Heart right ventricle (tissue), 16 donors: ENCODE measurements around the gene SRD5A3. TPM values are rescaled to one million over a fixed set of nuclear protein-coding genes. Genes with fewer than 3 reads are reported as not detected.

Experiments used
- ATAC-seq, 8 donors: fragments of 200-7000 bp; cut with Tn5 transposase; one replicate each; pipeline ENCODE4 v1.9.1; 2020; ENCODE audit warnings: mild to moderate bottlenecking in 8 of 8, moderate library complexity in 8 of 8, moderate number of reproducible peaks in 1 of 8
- DNase-seq, 2 donors: peaks; one replicate each; pipeline ENCODE4 v3.0.0-alpha.2; 2020
- H3K27ac ChIP-seq, 10 donors: fragments of 200-600 bp; sonication (generic) in 2 of 10; one replicate each; pipeline versions ENCODE4 v1.5.0 to v1.8.0; 2020 to 2022; ENCODE audit warnings: mild to moderate bottlenecking in 3 of 10
- H3K27me3 ChIP-seq, 7 donors: fragments of 200-600 bp; one replicate each; pipeline ENCODE4 v1.8.0; 2021 to 2022; ENCODE audit warnings: mild to moderate bottlenecking in 2 of 7
- H3K36me3 ChIP-seq, 9 donors: fragments of 200-600 bp; sonication (generic) in 1 of 9; one replicate each; pipeline versions ENCODE4 v1.5.0 to v1.8.0; 2020 to 2022; ENCODE audit warnings: mild to moderate bottlenecking in 2 of 9
- H3K4me1 ChIP-seq, 9 donors: fragments of 200-600 bp; sonication (generic) in 1 of 9; one replicate each; pipeline versions ENCODE4 v1.5.0 to v1.8.0; 2020 to 2022; ENCODE audit warnings: mild to moderate bottlenecking in 4 of 9
- H3K4me3 ChIP-seq, 10 donors: fragments of 200-600 bp; sonication (generic) in 2 of 10; one replicate each; pipeline versions ENCODE4 v1.5.0 to v1.8.0; 2020 to 2022; ENCODE audit warnings: mild to moderate bottlenecking in 7 of 10, moderate library complexity in 2 of 10
- H3K9me3 ChIP-seq, 11 donors: fragments of 200-600 bp in 10 of 11; sonication (generic) in 2 of 11; one replicate each; pipeline versions ENCODE4 v1.5.0 to v1.8.0; 2013 to 2022; ENCODE audit warnings: mild to moderate bottlenecking in 2 of 11, control low read depth in 1 of 11, moderate library complexity in 1 of 11
- WGBS, 2 donors: extraction: QIAGEN DNeasy Blood & Tissue Kit; methylation state at CpG; one replicate each; pipeline ENCODE4 v1.1.7; 2013; ENCODE audit warnings: inconsistent platforms in 1 of 2; 5-methylcytosine and 5-hydroxymethylcytosine counted together
- intact Hi-C, 10 donors: fragments of 100-400 bp; cut with DNase I; formaldehyde crosslinking; loops; one replicate each; pipeline versions ENCODE4 v1.11.1 to v1.14.2; 2022
- polyA plus RNA-seq, 2 donors: library from polyadenylated mRNA; stranded (reverse); fragments of 200-250 nt; gene quantifications; one replicate each; pipeline ENCODE4 v1.2.3, GENCODE V29; 2013
- total RNA-seq, 10 donors: library from RNA; stranded (reverse); fragmentation: NEBNext Ultra II Directional in 3 of 10; extraction: Animal tissue kit (Norgen Biotek cat#: 25700) in 3 of 10; gene quantifications; one replicate each; pipeline versions ENCODE4 v1.2.1 to v1.2.4, GENCODE V29; 2021 to 2023
- TF ChIP-seq, protein P1 (sequence below), 9 donors: fragments of 200-600 bp; sonication (generic) in 2 of 9; IDR thresholded peaks; one replicate each; pipeline versions ENCODE4 v1.5.0 to v1.8.0; 2021 to 2022; ENCODE audit warnings: antibody characterized with exemption in 9 of 9, mild to moderate bottlenecking in 5 of 9, moderate library complexity in 1 of 9
- donor health status: Arrhythmogenic right ventricular cardiomyopathy.
- donor health status: ischemic (EF 13 %, LVEDD 7.1; RV severe dilation, severe dysfunction).
- donor health status: healthy with polysubstance abuse.
- donor health status: DM: no; HTN: yes; CAD: no.
- donor health status: DM: no; HTN: no; CAD: no.
- donor health status: ischemic (EF 25% LVEDD 6.9; RV normal size, moderate dysfunction).
- donor health status: ischemic (EF 25% LVEDD 5.7; RV mildly dilated, moderate dysfunction).
- donor health status: healthy.
- donor health status: DM: yes; HTN: yes; CAD: no.
- donor health status: Ischemic cardiomyopathy.
- donor health status: ischemic (EF 35%, LVEDD 5.7; RV mildly dilated, moderate dysfunction).
- donor health status: nonischemic (EF 11% LVEDD 7.7; RV severe dilation, severe dysfunction).
- donor health status: DM: yes; HTN: yes; CAD: no.
- donor health status: PGD.
- donor health status: ischemic (EF 29% LVEDD 5.4; RV normal size, mild dysfunction).
- donor health status: nonischemic (EF 23%, LVEDD 6.1; RV moderate dilation, normal function).

SRD5A3 gene
- total and polyA plus RNA-seq, 12 donors: 4.4 to 14.6 (median 7.7) TPM

DNA sequence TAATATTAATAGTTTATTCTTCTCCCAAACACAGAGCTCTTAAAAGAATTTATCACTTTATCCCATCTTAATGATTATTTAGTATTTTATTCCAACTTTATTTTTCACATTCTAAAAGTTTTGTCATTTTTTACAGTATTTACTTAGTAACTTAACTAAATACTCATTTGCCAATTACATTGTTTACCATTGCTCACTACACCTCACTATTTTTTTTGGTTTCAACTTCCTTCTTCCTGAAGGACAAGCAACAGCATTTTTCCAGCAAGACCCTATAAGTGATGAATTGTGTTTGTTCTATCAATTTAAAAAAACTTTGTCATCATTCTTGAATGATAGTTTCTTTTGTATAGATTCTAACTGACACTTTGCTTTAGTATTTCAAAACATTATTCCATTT is 19.4 kb upstream of the SRD5A3 start:
- no peak overlapping the region for H3K4me3 ChIP-seq
- H3K27me3 ChIP-seq: no peaks in the 10 kb centered on the region
- H3K27ac ChIP-seq: no peak overlapping the region
- DNase-seq (no peak), ATAC-seq (no peak)
- peaks cover 0 to 6% (median 0%) of the 10 kb centered on the region in 9 donors for H3K4me1 ChIP-seq
- intact Hi-C loops: loop anchor here in 5 of 10 donors (10.0 kb wide), 5 partner anchors 142 to 1002 kb away; partner anchors contain the start of gene KDR (in 1 of the 5)
- peaks cover 0 to 19% (median 0%) of the 10 kb centered on the region in 11 donors for H3K9me3 ChIP-seq
- no peaks in the 10 kb centered on the region for H3K36me3 ChIP-seq
- TF ChIP-seq, protein P1, sequence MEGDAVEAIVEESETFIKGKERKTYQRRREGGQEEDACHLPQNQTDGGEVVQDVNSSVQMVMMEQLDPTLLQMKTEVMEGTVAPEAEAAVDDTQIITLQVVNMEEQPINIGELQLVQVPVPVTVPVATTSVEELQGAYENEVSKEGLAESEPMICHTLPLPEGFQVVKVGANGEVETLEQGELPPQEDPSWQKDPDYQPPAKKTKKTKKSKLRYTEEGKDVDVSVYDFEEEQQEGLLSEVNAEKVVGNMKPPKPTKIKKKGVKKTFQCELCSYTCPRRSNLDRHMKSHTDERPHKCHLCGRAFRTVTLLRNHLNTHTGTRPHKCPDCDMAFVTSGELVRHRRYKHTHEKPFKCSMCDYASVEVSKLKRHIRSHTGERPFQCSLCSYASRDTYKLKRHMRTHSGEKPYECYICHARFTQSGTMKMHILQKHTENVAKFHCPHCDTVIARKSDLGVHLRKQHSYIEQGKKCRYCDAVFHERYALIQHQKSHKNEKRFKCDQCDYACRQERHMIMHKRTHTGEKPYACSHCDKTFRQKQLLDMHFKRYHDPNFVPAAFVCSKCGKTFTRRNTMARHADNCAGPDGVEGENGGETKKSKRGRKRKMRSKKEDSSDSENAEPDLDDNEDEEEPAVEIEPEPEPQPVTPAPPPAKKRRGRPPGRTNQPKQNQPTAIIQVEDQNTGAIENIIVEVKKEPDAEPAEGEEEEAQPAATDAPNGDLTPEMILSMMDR (IDR thresholded peaks at IDR 0.05): no peak

DNA sequence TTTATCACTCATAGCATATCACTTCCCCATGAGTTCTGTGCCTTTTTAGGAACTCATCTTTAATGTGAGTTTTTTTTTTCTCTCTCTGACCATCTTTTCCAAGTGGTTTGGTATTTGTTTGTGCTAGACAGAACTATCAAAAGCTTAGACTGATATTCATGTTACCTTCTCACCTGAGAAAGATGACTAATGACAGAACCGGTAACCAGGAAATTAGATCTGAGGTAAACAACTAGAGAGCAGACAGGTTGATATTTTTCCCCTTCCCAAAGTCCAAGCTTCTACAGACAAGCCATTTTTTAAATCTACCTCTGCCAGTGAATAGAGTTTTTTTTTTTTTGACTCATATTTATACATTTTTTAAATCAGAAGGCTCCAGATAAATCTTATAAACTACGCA is 17.0 kb upstream of the SRD5A3 start:
- Histone ChIP-seq H3K36me3 (no peaks in the 10 kb centered on the region), H3K27me3 (no peaks in the 10 kb centered on the region), H3K9me3 (peaks cover 0 to 19% (median 0%) of the 10 kb centered on the region in 11 donors), H3K4me3 (no peak overlapping the region), H3K27ac (no peak overlapping the region), H3K4me1 (peaks cover 0 to 3% (median 0%) of the 10 kb centered on the region in 9 donors)
- no peak for DNase-seq
- 94 to 95% methylated on average over 2 of the region's 2 CpGs for WGBS, 2 donors
- TF ChIP-seq, protein P1 (IDR thresholded peaks at IDR 0.05): no peak
- intact Hi-C loops: loop anchor here in 5 of 10 donors (10.0 kb wide), 5 partner anchors 144 to 1004 kb away; partner anchors contain the start of gene KDR (in 1 of the 5)
- no peak for ATAC-seq

DNA sequence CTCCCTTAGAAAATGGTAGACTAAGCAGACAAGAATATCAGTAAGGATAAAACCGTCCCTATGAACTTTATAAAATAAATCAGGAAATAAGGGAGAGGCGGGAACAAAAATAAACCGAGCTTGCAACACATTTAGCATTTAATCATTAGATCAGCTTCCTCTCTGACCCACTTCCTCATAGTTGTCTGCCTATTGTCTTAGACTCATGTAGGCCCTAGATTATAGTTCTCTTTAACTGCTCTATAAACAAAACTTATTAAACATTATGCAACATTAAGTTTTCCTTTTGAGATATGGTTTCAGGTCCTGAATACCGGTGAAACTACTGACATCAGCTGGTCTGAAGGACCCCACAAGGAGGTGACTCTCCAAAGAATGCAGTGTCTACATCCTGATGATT is 15.8 kb upstream of the SRD5A3 start:
- intact Hi-C loops: no loop called here
- Histone ChIP-seq H3K4me1 (peaks cover 0 to 3% (median 0%) of the 10 kb centered on the region in 9 donors), H3K27me3 (no peaks in the 10 kb centered on the region), H3K9me3 (peaks cover 0 to 19% (median 0%) of the 10 kb centered on the region in 11 donors), H3K4me3 (no peak overlapping the region), H3K36me3 (no peaks in the 10 kb centered on the region), H3K27ac (peak overlapping the region in 7 of 10 donors; percentile 1 to 68 (median 29))
- WGBS, 2 donors: 51 to 59% methylated on average over 4 of the region's 4 CpGs
- ATAC-seq (peak in 6 of 8 donors; percentile 44 to 76 (median 56)), DNase-seq (no peak)
- TF ChIP-seq, protein P1 (IDR thresholded peaks at IDR 0.05): no peak

DNA sequence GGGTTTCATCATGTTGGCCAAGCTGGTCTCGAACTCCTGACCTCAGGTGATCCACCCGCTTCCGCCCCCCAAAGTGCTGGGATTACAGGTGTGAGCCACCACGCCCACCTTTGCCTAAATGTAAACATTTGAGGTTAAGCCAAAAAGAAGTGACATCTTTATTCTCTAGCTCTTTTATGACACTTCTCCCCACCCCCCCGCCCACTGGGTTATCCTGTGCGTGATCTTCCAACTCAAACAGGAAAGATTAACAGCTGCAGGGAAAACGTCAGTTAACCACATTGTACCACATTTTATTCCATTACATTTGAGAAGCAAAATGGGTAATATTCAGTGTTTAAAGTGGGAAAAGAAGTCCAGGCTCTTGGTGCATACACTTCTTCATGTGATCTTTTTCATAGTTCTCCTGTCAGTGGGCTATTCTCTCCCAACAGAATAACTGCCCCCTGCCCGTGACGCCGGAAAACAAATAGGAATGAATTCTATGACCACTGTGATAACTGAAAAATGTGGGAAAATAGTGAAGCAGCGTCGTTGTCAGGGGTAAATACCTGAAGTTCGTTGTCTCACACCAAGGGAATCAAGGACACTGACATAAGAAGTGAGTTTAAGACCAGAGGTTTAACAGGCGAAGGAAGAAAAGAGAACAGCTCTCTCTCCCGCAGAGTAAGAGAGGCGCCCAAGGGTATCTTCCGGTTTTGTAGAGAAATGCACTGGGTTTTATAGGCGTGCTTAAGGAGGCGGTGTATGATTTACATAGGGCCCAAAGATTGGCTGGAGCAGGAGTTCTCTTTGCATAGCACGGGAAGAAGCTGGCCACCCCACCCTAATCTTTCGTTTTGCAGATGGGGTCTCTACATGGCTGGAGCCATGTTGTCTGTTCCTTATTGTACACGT is 9.7 kb upstream of the SRD5A3 start:
- ATAC-seq: no peak
- Histone ChIP-seq H3K36me3 (no peaks in the 10 kb centered on the region), H3K27me3 (no peaks in the 10 kb centered on the region), H3K9me3 (no peaks in the 10 kb centered on the region), H3K4me1 (peaks cover 0 to 9% (median 0%) of the 10 kb centered on the region in 9 donors), H3K27ac (no peak overlapping the region), H3K4me3 (no peak overlapping the region)
- TF ChIP-seq, protein P1 (IDR thresholded peaks at IDR 0.05): no peak
- intact Hi-C loops: no loop called here
- no peak for DNase-seq
- WGBS, 2 donors: 84 to 88% methylated on average over 22 of the region's 22 CpGs
